Gastroesophageal sphincter (tissue), 3 donors: ENCODE results near the gene ACSF3.

Source experiments
- POLR2A ChIP-seq, 2 donors: fragments of 450-650 bp; IDR thresholded peaks; one replicate each; pipeline ENCODE4 v1.6.1; 2017; ENCODE audit warnings: antibody characterized with exemption in 2 of 2, mild to moderate bottlenecking in 2 of 2, moderate library complexity in 1 of 2
- POLR2AphosphoS5 ChIP-seq: sonication (generic); formaldehyde crosslinking; IDR thresholded peaks from one replicate; pipeline ENCODE4 v1.6.1; 2017; ENCODE audit warnings: antibody characterized with exemption
- TF ChIP-seq, protein P1 (sequence below), 4 experiments: fragments of 200-600 bp in 2 of 4; fragments of 450-650 bp in 2 of 4; sonication (generic) in 1 of 4; IDR thresholded peaks; one replicate each; pipeline ENCODE4 v1.5.1; 2017 to 2019; ENCODE audit warnings: antibody characterized with exemption in 4 of 4, mild to moderate bottlenecking in 2 of 4, moderate library complexity in 2 of 4

- TF ChIP-seq POLR2A (IDR thresholded peaks at IDR 0.05) (no peak), POLR2AphosphoS5 (no peak)
- TF ChIP-seq, protein P1, sequence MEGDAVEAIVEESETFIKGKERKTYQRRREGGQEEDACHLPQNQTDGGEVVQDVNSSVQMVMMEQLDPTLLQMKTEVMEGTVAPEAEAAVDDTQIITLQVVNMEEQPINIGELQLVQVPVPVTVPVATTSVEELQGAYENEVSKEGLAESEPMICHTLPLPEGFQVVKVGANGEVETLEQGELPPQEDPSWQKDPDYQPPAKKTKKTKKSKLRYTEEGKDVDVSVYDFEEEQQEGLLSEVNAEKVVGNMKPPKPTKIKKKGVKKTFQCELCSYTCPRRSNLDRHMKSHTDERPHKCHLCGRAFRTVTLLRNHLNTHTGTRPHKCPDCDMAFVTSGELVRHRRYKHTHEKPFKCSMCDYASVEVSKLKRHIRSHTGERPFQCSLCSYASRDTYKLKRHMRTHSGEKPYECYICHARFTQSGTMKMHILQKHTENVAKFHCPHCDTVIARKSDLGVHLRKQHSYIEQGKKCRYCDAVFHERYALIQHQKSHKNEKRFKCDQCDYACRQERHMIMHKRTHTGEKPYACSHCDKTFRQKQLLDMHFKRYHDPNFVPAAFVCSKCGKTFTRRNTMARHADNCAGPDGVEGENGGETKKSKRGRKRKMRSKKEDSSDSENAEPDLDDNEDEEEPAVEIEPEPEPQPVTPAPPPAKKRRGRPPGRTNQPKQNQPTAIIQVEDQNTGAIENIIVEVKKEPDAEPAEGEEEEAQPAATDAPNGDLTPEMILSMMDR (IDR thresholded peaks at IDR 0.05), result no peak
These were observed 38.1 kb downstream of the ACSF3 start for GRCh38 chr16:89131783-89132182.
